ENCODE results near the gene APOL4.
"Not testable (repeated sequence)": the region's sequence is repeated elsewhere in the genome, so short reads cannot be mapped to it uniquely, and the experiment has no call there.

APOL4 gene

GRCh38 chr22:36229649-36230048, 28.0 kb upstream of the APOL4 start:
- DNase-seq = not testable (repeated sequence)

GRCh38 chr22:36228944-36229343, 27.3 kb upstream of the APOL4 start:
- no peak for DNase-seq

- DNase-seq = not testable (repeated sequence)
Observed at GRCh38 chr22:36228369-36228768, 26.8 kb upstream of the APOL4 start.

DNA sequence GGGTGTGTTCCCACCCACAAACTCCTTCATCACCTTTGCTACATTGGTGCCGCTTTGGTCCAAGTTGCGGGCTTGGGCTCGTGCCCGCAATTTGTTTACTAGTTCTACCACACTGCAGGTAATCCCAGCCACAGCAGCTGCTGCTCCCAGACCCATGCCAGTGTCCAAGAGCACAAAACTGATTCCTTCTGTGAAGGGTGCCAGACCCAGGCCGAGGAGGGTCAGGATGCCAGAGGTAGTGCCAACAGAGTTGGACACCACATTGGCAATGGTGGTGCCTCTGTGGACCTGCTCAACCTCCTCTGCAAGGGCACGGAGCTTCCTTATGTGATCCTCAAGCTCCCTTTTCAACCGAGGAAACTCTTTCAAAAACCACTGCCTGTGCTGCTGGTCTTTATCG, 26.2 kb upstream of the APOL4 start:
- no peak for DNase-seq

GRCh38 chr22:36227396-36227795, 25.8 kb upstream of the APOL4 start:
- no peak for DNase-seq

DNA sequence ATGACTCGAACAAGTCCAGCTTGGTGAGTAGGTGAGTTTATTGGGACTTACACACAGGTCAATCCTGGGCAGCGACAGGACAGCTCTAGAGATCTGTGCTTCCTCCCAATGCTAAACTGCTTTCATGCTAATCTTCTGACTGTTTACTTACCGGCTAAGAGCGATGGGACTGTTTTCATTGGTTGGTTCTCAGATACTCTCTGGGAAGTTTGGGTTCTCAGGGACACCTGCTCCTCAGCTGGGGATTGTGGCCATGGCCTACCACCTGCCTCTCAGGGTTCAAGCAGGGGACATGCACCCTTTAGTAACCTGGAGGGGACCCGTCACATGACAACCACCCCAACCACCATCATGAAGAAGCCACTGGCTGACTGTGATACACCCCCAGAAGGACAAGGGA, 24.6 kb upstream of the APOL4 start:
- no peak for DNase-seq

DNA sequence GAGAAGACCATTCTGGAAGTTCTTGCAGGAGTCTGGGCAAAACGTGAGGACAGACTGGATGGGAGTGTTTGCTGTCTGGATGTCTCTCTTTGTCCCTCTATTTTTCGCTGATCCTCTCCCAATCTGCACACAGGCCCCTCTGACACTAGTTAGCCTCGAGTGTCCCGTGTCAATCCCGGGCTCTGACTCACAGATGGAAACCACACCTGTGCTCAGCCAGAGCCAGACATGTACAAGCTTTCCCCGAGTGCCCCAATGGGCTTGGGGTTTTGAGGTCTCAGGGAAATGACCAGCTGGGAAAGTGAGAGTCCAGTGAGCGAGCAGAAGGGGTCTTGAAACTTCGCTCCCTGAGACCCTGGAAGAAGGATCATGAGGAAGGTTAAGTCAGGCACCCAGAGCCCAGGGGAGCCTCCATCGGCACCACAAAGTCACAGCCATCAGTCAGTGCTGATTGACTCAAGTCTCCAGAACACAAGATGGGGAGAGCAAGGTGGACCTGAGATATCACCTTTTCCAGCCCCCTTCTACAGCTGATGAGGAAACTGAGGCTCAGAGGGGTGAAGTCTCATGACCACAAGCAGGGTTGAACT, 23.8 kb upstream of the APOL4 start:
- DNase-seq = no peak

DNA sequence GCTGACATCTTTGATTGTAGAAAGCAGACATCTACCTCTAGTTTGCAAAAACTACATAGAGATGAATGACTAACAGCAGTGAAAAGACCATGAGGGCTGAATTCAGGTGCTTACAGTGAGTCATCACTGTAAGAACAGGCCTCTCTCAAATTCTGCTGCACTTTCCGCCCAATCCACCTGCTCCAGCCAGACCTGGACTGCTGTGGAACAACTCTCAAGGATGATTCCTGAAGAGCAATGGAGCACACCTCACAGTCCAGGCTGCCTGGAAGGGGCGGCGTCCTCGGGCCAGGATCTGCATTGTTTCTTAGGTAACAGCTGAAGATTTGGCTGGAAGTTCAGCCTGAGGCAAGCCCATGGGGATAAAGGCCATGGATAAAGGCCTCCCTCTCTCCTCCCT, 22.6 kb upstream of the APOL4 start:
- DNase-seq = no peak

DNA sequence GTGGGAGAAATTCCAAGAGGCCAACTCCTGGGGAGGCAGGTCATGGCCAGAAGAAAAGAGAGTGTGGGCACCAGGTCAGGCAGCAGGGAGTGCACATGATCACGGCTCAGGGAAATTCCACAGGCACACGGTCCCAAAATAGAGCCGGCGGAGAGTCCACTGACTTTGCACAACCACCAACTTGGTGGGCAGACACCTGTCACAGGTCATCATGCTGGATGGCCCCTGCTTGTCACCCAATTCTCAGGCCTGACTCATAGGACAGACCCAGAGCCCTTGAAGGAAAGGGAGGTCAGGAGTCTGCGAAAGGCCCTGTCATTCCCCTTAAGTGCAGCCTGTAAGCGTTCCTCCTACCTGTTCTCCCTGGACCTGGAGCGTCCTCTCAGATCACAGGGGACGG, 21.9 kb upstream of the APOL4 start:
- no peak for DNase-seq

- no peak for DNase-seq
Observed at GRCh38 chr22:36222887-36223450, 21.4 kb upstream of the APOL4 start.

DNA sequence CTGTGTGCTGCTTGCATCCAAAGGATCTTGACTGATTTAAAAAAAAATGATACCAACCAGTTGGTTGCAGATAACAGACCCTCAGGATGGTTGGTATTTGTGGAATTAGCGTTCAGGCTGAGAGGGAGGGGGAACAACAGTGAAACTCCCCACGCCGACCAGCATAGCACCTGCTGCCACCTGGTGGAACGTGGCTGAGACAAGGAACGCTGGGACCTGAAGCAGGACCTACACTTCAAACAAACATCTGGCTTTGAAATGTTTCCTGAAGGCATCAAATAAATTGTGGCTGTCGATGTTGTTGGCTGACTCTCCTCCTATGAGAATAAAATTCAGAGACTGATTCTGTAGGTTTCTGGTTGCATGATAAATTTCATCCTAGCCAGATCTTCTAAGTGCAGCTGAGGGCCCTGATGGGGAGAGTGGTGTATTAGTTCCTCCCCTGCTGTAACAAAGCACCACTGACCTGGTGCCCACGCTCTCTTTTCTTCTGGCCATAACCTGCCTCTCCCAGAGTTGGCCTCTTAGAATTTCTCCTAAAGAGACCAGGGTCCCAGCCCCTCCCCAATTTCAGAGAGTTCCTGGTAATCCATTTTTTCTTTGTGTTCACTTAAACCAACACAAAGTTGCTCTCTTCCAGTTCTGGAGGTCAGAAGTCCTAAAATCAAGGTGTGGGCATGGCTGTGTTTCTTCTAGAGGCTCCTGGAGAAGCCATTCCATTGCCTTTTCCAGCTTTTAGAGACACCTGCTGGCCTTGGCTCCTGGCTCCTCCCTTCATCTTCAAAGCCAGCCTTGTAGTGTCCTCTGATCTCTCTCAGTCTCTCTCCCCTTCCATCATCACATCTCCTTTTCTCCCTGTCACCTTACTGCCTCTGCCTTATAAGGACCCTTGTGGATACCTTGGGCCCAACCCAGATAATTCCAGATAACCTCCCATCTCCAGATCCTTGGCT, 20.5 kb upstream of the APOL4 start:
- DNase-seq = peak; percentile 39 to 61

GRCh38 chr22:36220451-36220921, 18.9 kb upstream of the APOL4 start:
- no peak for DNase-seq

- DNase-seq = no peak
Observed at GRCh38 chr22:36218648-36219193, 17.1 kb upstream of the APOL4 start.

- no peak for DNase-seq
Observed at GRCh38 chr22:36215981-36216380, 14.4 kb upstream of the APOL4 start.

DNA sequence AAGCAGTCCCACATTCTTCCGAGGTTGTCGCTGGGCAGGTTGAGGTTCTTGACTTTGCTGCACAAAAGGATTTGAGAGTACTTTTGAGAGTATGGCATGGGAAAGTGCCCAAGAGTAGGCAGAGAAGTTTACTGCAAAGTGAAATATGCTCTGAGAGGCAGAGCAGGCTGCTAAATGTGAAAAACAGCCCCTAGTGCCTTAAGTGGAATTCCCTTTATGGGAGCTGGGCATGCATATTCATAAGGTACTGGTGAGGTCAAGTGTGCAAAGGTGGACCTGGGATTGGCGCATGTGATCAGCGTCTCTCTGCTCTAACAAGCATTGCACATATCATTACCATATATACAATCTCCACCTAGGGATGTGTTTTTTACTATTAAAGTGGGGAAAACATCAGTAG, 12.0 kb upstream of the APOL4 start:
- no peak for DNase-seq

- no peak for DNase-seq
Observed at GRCh38 chr22:36212901-36213300, 11.3 kb upstream of the APOL4 start.

DNA sequence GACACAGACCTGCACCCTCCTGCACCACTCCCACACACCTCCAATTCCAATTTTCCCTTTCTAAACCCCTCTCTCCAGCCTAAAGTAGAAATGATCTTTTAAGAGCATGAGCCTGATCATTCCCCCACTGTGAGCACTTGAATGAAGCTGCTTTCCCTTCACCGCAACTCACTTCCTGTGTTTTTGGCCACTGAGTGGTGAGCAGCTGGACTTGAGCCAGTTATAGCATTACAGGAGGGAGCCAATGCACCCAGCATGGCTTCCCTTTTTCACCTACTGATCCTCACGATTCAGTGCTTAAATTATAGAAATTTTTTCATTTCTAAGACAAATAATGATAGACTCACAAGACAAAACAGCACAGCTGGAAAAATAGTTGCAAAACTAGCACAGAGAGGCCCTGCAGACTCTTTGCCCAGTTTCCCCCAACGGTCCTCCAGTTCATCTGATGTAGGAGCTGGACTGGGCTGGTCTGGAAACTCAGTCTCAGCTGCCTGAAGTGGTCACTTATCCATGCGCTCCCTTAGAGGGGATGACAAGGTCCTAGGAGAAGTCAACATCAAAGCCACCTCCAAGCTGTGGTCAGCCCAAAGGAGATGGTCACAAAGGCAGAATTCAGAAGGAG, 9.7 kb upstream of the APOL4 start:
- DNase-seq = no peak

DNA sequence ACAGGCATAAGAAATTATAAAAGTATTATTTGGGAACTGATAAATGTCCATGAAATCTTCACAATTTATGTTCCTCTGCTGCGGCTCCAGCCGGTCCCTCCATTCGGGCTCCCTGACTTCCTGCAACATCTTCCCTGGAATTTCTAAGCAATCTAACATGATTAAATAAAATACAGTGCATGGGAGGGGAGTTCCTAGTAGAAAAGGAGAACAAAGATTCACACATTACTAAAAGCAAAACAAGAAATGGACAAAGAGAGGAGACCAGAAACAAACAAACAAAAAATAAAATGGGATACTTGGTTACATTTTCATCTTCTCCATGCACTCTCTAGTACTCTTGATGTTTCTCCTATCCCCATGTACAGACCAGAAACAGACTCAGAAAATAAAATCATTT, 8.6 kb upstream of the APOL4 start:
- no peak for DNase-seq

- not testable (repeated sequence) for DNase-seq
Observed at GRCh38 chr22:36209488-36209908, 7.9 kb upstream of the APOL4 start.

DNA sequence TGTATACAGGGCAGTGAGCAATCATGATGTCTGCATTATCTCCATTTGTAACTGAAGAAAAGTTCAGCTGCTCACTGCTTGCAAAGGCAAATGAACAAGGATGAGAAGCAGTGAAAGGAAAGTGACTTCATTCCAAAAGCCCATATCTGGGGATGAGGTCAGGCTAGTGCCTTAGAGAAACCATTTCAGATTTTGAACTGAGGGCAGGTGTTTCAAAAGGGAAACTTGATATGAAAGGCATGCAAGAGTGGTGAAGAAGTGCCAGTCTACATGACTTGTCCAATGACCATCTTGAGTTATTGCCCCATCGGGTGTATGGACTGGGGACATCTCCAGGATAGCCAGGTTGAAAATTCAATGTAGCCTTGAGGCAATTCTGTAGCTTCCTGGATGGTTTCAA, 7.3 kb upstream of the APOL4 start:
- DNase-seq = no peak

GRCh38 chr22:36208162-36208765, 6.7 kb upstream of the APOL4 start:
- DNase-seq = no peak

DNA sequence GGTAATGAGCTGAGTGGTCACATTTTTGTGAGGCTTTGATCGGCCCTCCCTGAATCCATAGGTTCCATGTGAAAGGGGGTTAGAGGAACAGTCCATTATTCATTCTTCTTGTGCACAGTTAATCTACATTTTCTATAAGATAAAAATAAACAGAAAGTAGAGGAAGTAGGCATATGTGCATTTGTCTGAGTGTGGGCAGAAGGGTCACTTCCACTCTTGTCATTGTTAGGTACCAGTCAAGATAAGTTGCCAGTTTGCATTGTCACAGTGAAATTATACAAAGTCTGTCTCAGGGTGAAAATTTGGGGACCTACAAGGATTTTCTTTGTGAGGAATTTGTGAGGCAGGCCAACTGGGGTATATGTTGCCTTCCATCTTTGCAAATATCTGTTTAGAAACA, 4.6 kb upstream of the APOL4 start:
- DNase-seq = no peak

DNA sequence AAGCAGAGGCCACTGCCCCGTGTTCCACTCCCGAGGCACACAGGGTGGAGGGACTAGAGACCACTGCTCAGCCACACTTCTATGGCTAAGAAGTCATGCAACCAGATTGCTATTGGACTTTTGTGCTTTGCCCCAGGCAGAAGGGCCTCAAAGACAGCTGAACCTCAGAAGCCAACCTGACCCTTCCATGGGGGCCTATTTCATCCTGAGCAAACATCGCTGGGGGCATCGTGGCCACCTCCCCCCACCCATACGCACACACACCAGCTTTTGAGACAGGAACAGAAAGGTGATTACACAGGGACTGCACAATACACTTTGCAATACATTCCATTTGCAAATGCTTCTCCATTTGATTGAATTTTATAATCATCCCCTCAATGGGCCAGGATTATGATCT, 4.0 kb upstream of the APOL4 start:
- DNase-seq = not testable (repeated sequence)
